ENCODE results near the gene GIMAP6.
"Not testable (repeated sequence)": the region's sequence is repeated elsewhere in the genome, so short reads cannot be mapped to it uniquely, and the experiment has no call there.

Gene GIMAP6

DNA sequence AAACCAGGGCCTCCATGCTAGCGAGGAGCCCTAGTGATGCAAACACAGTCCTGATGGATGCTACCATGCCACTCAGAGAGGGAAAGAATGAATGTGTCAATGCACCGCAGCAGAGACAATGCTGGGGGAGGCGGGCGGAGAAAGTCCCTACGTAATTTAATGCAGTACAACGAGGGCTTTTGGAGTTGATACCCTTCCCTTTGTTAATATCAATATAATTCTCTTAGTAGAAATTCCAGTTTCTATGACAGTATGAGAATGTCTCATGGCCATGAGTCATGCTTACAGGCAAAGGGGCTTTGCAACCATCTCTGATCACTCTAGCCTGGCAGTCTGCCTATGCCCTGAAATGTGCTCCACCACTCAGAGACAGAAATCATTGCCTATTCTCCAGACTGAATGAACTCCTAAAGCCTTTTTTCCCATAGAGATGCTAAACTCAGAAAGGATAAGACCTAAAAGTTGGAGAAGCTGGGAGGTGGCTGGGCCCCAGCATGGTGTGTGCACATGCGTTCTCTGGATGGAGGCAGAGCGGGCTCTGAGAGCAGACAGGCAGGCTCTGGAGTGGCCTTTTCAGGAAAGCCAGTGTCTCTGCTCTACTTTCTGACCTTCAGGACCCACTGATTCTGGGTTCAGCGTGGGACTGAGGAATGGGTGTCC lies 33.0 kb upstream of the GIMAP6 start:
- H3K36me3 ChIP-seq (ENCODE audit: insufficient read depth, low read length) = no peaks in the 10 kb centered on the region
- no peak overlapping the region for H3K9ac ChIP-seq (ENCODE audit: low read depth, low read length)
- no peak overlapping the region for H3K4me2 ChIP-seq (ENCODE audit: low read length)
- no peaks in the 10 kb centered on the region for H3K27me3 ChIP-seq (ENCODE audit: control insufficient read depth, insufficient read depth, low read length)
- H3K9me3 ChIP-seq (replicated peaks; ENCODE audit: low read length) = peaks cover 3% of the 10 kb centered on the region
- H3K4me1 ChIP-seq (ENCODE audit: control insufficient read depth, insufficient read depth, low read length) = no peaks in the 10 kb centered on the region
- H3K4me3 ChIP-seq (ENCODE audit: low read length) = no peak overlapping the region

GRCh38 chr7:150663802-150664494 lies 31.8 kb upstream of the GIMAP6 start:
- Histone ChIP-seq H3K9ac (ENCODE audit: low read depth, low read length) (no peak overlapping the region), H3K36me3 (ENCODE audit: insufficient read depth, low read length) (no peaks in the 10 kb centered on the region), H3K4me1 (ENCODE audit: control insufficient read depth, insufficient read depth, low read length) (no peaks in the 10 kb centered on the region), H3K27me3 (ENCODE audit: control insufficient read depth, insufficient read depth, low read length) (no peaks in the 10 kb centered on the region), H3K9me3 (replicated peaks; ENCODE audit: low read length) (peaks cover 3% of the 10 kb centered on the region), H3K4me2 (ENCODE audit: low read length) (no peak overlapping the region), H3K4me3 (ENCODE audit: low read length) (no peak overlapping the region)

- not testable (repeated sequence) for H3K27me3 ChIP-seq (ENCODE audit: control insufficient read depth, insufficient read depth, low read length); H3K9ac ChIP-seq (ENCODE audit: low read depth, low read length); H3K4me2 ChIP-seq (ENCODE audit: low read length); H3K4me1 ChIP-seq (ENCODE audit: control insufficient read depth, insufficient read depth, low read length); H3K9me3 ChIP-seq (replicated peaks; ENCODE audit: low read length); H3K4me3 ChIP-seq (ENCODE audit: low read length); H3K36me3 ChIP-seq (ENCODE audit: insufficient read depth, low read length)
Measured at GRCh38 chr7:150662821-150663220, 30.6 kb upstream of the GIMAP6 start.

DNA sequence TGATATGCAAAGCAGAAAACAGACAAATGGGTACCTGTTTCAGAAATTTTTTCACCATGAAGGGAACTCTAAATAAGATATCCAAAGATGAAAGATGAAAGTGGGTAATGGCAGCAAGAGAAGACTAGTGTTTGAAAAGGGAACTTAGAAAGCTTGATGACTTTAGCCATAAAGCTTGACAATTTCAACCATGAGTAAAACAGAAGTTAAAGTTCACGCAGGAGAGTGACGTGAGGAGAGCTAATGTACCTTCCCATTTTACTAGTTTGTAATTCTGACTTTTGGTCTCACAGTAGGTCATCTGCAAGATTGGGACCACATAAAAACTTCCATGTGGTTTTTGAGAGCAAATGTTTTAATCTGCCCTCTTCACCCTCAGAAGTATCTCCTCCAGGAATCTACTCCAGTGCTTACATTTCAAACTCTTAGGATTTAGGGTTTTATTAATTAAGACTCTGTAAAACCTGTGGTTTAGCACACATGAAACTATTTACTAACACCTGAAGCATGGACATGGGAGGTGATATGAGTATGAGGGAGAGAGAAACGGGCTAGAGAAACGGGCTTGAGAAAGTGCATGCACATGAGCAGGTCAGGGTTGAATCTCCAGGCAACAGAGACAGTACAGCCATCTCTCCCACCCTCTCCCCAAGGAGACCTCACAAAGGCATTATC lies 28.9 kb upstream of the GIMAP6 start:
- no peaks in the 10 kb centered on the region for H3K4me1 ChIP-seq (ENCODE audit: control insufficient read depth, insufficient read depth, low read length)
- no peak overlapping the region for H3K4me3 ChIP-seq (ENCODE audit: low read length)
- H3K9me3 ChIP-seq (replicated peaks; ENCODE audit: low read length) = peaks cover 3% of the 10 kb centered on the region
- H3K27me3 ChIP-seq (ENCODE audit: control insufficient read depth, insufficient read depth, low read length) = no peaks in the 10 kb centered on the region
- H3K36me3 ChIP-seq (ENCODE audit: insufficient read depth, low read length) = no peaks in the 10 kb centered on the region
- H3K4me2 ChIP-seq (ENCODE audit: low read length) = no peak overlapping the region
- no peak overlapping the region for H3K9ac ChIP-seq (ENCODE audit: low read depth, low read length)

DNA sequence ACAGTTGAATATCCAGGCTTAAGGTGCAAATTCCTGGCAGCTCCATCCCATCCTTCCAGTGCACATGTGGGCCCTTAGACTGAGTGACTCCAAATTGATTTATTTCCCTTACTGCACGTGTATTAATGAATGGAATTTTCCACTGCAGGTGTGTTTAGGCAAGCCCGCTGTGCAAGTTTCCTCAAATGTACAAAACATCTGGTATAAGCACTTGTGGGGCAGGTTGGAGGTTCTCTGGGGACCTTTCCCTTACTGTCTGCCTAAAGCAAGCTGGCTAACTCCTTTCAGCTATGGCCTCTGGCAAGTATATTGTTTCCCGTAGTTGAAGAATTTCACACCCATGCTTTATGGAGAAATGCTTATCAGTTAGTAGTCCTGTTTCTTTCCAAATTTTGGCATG lies 25.3 kb upstream of the GIMAP6 start:
- Histone ChIP-seq H3K9me3 (replicated peaks; ENCODE audit: low read length) (no peaks in the 10 kb centered on the region), H3K27me3 (ENCODE audit: control insufficient read depth, insufficient read depth, low read length) (no peaks in the 10 kb centered on the region), H3K4me1 (ENCODE audit: control insufficient read depth, insufficient read depth, low read length) (no peaks in the 10 kb centered on the region), H3K36me3 (ENCODE audit: insufficient read depth, low read length) (no peaks in the 10 kb centered on the region), H3K9ac (ENCODE audit: low read depth, low read length) (no peak overlapping the region), H3K4me3 (ENCODE audit: low read length) (no peak overlapping the region), H3K4me2 (ENCODE audit: low read length) (no peak overlapping the region)

DNA sequence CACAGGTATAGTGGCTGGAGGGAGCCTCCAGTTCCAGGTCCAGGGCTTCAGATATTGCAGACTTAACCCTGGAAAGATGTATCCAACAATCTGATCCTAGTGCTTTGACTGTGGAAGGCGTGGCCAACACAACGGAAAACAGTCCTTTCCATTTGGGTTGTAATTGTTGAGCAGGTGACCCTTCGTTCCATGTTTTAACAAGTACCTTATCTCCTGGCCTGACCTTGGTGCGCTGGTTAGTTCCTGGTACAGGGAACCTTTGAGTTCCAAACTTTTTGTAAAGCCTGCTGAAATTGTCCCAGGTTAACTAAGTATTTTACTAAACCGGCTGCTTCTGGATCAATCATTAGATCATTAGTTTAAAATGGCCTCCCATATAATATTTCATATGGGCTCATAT lies 23.9 kb upstream of the GIMAP6 start:
- Histone ChIP-seq H3K4me1 (ENCODE audit: control insufficient read depth, insufficient read depth, low read length) (no peaks in the 10 kb centered on the region), H3K36me3 (ENCODE audit: insufficient read depth, low read length) (no peaks in the 10 kb centered on the region), H3K4me3 (ENCODE audit: low read length) (no peak overlapping the region), H3K27me3 (ENCODE audit: control insufficient read depth, insufficient read depth, low read length) (no peaks in the 10 kb centered on the region), H3K4me2 (ENCODE audit: low read length) (no peak overlapping the region), H3K9ac (ENCODE audit: low read depth, low read length) (no peak overlapping the region), H3K9me3 (replicated peaks; ENCODE audit: low read length) (no peaks in the 10 kb centered on the region)

- H3K27me3 ChIP-seq (ENCODE audit: control insufficient read depth, insufficient read depth, low read length) = no peaks in the 10 kb centered on the region
- no peak overlapping the region for H3K9ac ChIP-seq (ENCODE audit: low read depth, low read length)
Measured at GRCh38 chr7:150654692-150655091, 22.5 kb upstream of the GIMAP6 start.

DNA sequence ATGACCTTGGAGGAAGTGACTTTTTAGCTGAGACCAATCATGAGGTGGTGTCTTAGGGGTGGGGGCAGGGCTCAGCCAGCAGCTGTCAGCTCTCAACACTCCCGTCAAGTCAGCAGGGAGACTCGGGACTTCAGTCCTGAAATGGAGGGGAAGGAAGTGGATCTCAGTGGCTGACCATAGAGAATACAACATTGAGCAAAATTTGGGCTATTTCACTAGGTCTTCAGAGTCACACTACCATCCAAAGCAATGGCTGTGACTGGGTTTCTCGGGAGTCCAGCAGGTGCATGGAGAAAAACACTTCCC lies 16.8 kb upstream of the GIMAP6 start:
- no peak overlapping the region for H3K4me2 ChIP-seq (ENCODE audit: low read length)
- H3K36me3 ChIP-seq (ENCODE audit: insufficient read depth, low read length) = no peaks in the 10 kb centered on the region
- H3K4me3 ChIP-seq (ENCODE audit: low read length) = no peak overlapping the region
- H3K9ac ChIP-seq (ENCODE audit: low read depth, low read length) = no peak overlapping the region
- H3K4me1 ChIP-seq (ENCODE audit: control insufficient read depth, insufficient read depth, low read length) = no peaks in the 10 kb centered on the region
- H3K27me3 ChIP-seq (ENCODE audit: control insufficient read depth, insufficient read depth, low read length) = no peaks in the 10 kb centered on the region
- no peaks in the 10 kb centered on the region for H3K9me3 ChIP-seq (replicated peaks; ENCODE audit: low read length)

More at GRCh38 chr7:150654692-150655091, 22.5 kb upstream of the GIMAP6 start:
- no peaks in the 10 kb centered on the region for H3K9me3 ChIP-seq (replicated peaks; ENCODE audit: low read length)
- H3K36me3 ChIP-seq (ENCODE audit: insufficient read depth, low read length) = no peaks in the 10 kb centered on the region
- no peaks in the 10 kb centered on the region for H3K4me1 ChIP-seq (ENCODE audit: control insufficient read depth, insufficient read depth, low read length)
- no peak overlapping the region for H3K4me2 ChIP-seq (ENCODE audit: low read length)
- H3K4me3 ChIP-seq (ENCODE audit: low read length) = no peak overlapping the region

GRCh38 chr7:150648353-150649079 lies 16.3 kb upstream of the GIMAP6 start:
- Histone ChIP-seq H3K4me3 (ENCODE audit: low read length) (no peak overlapping the region), H3K36me3 (ENCODE audit: insufficient read depth, low read length) (no peaks in the 10 kb centered on the region), H3K27me3 (ENCODE audit: control insufficient read depth, insufficient read depth, low read length) (no peaks in the 10 kb centered on the region), H3K9ac (ENCODE audit: low read depth, low read length) (no peak overlapping the region), H3K9me3 (replicated peaks; ENCODE audit: low read length) (no peaks in the 10 kb centered on the region), H3K4me2 (ENCODE audit: low read length) (no peak overlapping the region), H3K4me1 (ENCODE audit: control insufficient read depth, insufficient read depth, low read length) (no peaks in the 10 kb centered on the region)

DNA sequence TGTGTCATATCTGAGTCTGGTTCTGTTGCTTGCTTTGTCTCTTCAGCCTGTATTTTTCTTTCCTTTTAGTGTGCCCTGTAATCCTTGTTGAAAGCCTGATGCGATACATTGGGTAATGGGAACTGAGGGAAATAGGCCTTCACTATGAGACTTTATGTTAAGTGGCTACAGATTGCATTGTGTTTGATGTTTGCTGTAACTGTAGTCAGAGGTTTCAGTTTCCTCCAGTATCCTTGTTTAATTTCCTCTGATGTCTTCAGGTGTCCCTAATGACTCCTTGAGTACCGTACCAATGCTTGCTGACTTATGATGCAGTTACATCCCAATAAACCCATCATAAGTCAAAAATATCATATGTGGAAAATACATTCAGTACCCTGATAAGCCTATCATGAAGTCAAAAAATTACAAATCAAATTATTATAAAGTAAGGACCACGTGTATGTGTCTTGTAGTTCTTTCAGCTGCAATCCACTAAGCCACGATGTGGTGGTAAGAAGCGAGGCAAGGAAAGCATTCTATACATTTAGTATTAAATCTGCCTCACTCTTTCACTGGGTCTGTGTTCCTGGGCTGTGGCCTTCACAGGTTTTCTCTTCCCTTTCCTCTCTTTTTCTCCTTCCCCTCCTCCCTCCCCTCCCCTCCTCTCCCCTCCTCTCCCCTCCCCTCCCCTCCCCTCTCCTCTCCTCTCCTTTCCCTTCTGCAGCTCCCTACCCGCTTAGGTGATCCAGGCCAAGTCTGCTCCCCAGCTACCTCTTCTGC lies 13.3 kb upstream of the GIMAP6 start:
- H3K9me3 ChIP-seq (replicated peaks; ENCODE audit: low read length) = peaks cover 5% of the 10 kb centered on the region
- H3K4me1 ChIP-seq (ENCODE audit: control insufficient read depth, insufficient read depth, low read length) = no peaks in the 10 kb centered on the region
- H3K9ac ChIP-seq (ENCODE audit: low read depth, low read length) = no peak overlapping the region

GRCh38 chr7:150642926-150643325 lies 10.7 kb upstream of the GIMAP6 start:
- Histone ChIP-seq H3K36me3 (ENCODE audit: insufficient read depth, low read length) (no peaks in the 10 kb centered on the region), H3K4me3 (ENCODE audit: low read length) (no peak overlapping the region), H3K4me1 (ENCODE audit: control insufficient read depth, insufficient read depth, low read length) (no peaks in the 10 kb centered on the region), H3K27me3 (ENCODE audit: control insufficient read depth, insufficient read depth, low read length) (no peaks in the 10 kb centered on the region), H3K4me2 (ENCODE audit: low read length) (no peak overlapping the region), H3K9me3 (replicated peaks; ENCODE audit: low read length) (peaks cover 5% of the 10 kb centered on the region), H3K9ac (ENCODE audit: low read depth, low read length) (no peak overlapping the region)

More for the DNA sequence above, 13.3 kb upstream of the GIMAP6 start:
- Histone ChIP-seq H3K36me3 (ENCODE audit: insufficient read depth, low read length) (no peaks in the 10 kb centered on the region), H3K27me3 (ENCODE audit: control insufficient read depth, insufficient read depth, low read length) (no peaks in the 10 kb centered on the region), H3K4me2 (ENCODE audit: low read length) (no peak overlapping the region), H3K4me3 (ENCODE audit: low read length) (no peak overlapping the region)
